ENCODE data around the gene SPATA19. TPM values are rescaled to one million over a fixed set of nuclear protein-coding genes. Genes with fewer than 3 reads are reported as not detected.

The SPATA19 gene
- total and polyA plus RNA-seq, 2 of the 4 experiments (the other 2 are of a cell fraction): not detected

DNA sequence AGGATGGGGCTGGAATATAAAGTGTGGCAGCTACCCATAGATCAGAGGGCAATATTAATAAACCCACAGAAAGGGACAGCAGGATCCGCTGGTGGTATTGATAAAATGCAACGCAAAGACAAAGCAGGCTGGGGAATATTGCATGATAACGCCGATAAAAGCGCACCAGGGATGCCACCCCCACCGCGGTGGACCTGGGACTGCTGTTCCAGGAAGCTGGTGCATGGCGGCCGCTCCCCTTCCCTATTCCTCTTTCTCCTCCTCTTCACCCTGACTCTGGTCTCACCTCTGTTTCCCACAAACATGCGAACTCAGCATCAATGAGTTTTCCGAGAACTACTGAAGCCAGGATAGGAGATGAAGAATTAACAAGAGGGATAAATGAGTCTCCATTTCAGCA lies 20.2 kb downstream of the SPATA19 start:
- H3K4ac ChIP-seq (ENCODE audit: low read depth, low read length): no peak overlapping the region
- WGBS, 2 experiments (ENCODE audit: extremely low coverage in 2 of 2, insufficient read length in 1 of 2): no CpG with 5 or more reads among the region's 11 CpGs
- no peak overlapping the region for H4K5ac ChIP-seq (ENCODE audit: low read depth, low read length)
- in situ Hi-C loops (cut with MboI; ENCODE audit: low sequenced_read_pairs): no loop called here
- H3K79me1 ChIP-seq (ENCODE audit: low read depth in 1 of 2, low read length in 2 of 2): no peaks in the 10 kb centered on the region
- no peak overlapping the region for H3K4me2 ChIP-seq (ENCODE audit: low read depth, low read length)
- H3K14ac ChIP-seq (replicated peaks; ENCODE audit: low read depth, low read length): no peak overlapping the region
- H3K9me3 ChIP-seq (ENCODE audit: control insufficient read depth, insufficient read depth, low read length): peaks cover 50% of the 10 kb centered on the region
- H3K56ac ChIP-seq (ENCODE audit: extremely low read depth, insufficient read depth, low read length): no peak overlapping the region
- H3K9ac ChIP-seq (ENCODE audit: low read depth, low read length): no peak overlapping the region
- DNase-seq (no peak), ATAC-seq (ENCODE audit: low read depth) (no peak)
- H3K27me3 ChIP-seq (ENCODE audit: control insufficient read depth, insufficient read depth, low read length): no peaks in the 10 kb centered on the region
- H3K27ac ChIP-seq (ENCODE audit: insufficient read depth, low read length): no peak overlapping the region
- ChIA-PET CTCF (no interaction called here), POLR2A (ENCODE audit: unreplicated experiment) (no interaction called here)
- no peak overlapping the region for H2BK5ac ChIP-seq (ENCODE audit: low read depth, low read length, poor library complexity, severe bottlenecking)
- H4K91ac ChIP-seq (ENCODE audit: insufficient read depth, low read depth, low read length): no peak overlapping the region
- H2AK9ac ChIP-seq (replicated peaks; ENCODE audit: low read depth, low read length, poor library complexity): no peak overlapping the region
- no TSS peak for BruUV-seq (replicated peaks)
- H3K18ac ChIP-seq (ENCODE audit: low read depth, low read length): no peak overlapping the region
- H2BK20ac ChIP-seq (ENCODE audit: low read depth, low read length): no peak overlapping the region
- H2AK5ac ChIP-seq (ENCODE audit: low read depth, low read length): no peak overlapping the region
- no peaks in the 10 kb centered on the region for H3K4me1 ChIP-seq (ENCODE audit: control insufficient read depth, insufficient read depth, low read length)
- no peak overlapping the region for H3K4me3 ChIP-seq (ENCODE audit: insufficient read depth, low read depth, low read length)
- H2BK15ac ChIP-seq (ENCODE audit: low read depth, low read length): no peak overlapping the region
- H4K8ac ChIP-seq (ENCODE audit: low read depth in 2 of 2, low read length in 2 of 2): no peak overlapping the region
- H4K20me1 ChIP-seq (ENCODE audit: insufficient read depth, low read length): no peaks in the 10 kb centered on the region
- no peaks in the 10 kb centered on the region for H3K9me1 ChIP-seq (ENCODE audit: insufficient read depth, low read length)
- intact Hi-C loops (cut with micrococcal nuclease): no loop called here
- no peaks in the 10 kb centered on the region for H3K36me3 ChIP-seq (ENCODE audit: control insufficient read depth, insufficient read depth, low read length)
- H2BK120ac ChIP-seq (ENCODE audit: low read depth, low read length): no peak overlapping the region
- TF ChIP-seq POLR2A (IDR thresholded peaks at IDR 0.05; ENCODE audit: low read depth, low read length) (no peak), SMC3 (IDR thresholded peaks at IDR 0.05; ENCODE audit: low read depth, low read length) (no peak), MAZ (IDR thresholded peaks at IDR 0.05; ENCODE audit: borderline replicate concordance, low read depth, low read length) (no peak), RAD21 (IDR thresholded peaks at IDR 0.05; ENCODE audit: low read length) (no peak), RCOR1 (IDR thresholded peaks at IDR 0.05; ENCODE audit: insufficient replicate concordance, low read length) (no peak), CHD1 (IDR thresholded peaks at IDR 0.05; ENCODE audit: low read depth, low read length) (no peak), RFX5 (IDR thresholded peaks at IDR 0.05; ENCODE audit: low read depth, low read length) (no peak), FOS (IDR thresholded peaks at IDR 0.05; ENCODE audit: low read depth, low read length) (no peak), NFE2L2 (IDR thresholded peaks at IDR 0.05; ENCODE audit: low read depth, low read length) (no peak)
- TF ChIP-seq, protein P1, sequence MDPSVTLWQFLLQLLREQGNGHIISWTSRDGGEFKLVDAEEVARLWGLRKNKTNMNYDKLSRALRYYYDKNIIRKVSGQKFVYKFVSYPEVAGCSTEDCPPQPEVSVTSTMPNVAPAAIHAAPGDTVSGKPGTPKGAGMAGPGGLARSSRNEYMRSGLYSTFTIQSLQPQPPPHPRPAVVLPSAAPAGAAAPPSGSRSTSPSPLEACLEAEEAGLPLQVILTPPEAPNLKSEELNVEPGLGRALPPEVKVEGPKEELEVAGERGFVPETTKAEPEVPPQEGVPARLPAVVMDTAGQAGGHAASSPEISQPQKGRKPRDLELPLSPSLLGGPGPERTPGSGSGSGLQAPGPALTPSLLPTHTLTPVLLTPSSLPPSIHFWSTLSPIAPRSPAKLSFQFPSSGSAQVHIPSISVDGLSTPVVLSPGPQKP (IDR thresholded peaks at IDR 0.05; ENCODE audit: borderline replicate concordance, low read depth, low read length): no peak
- TF ChIP-seq, protein P2, sequence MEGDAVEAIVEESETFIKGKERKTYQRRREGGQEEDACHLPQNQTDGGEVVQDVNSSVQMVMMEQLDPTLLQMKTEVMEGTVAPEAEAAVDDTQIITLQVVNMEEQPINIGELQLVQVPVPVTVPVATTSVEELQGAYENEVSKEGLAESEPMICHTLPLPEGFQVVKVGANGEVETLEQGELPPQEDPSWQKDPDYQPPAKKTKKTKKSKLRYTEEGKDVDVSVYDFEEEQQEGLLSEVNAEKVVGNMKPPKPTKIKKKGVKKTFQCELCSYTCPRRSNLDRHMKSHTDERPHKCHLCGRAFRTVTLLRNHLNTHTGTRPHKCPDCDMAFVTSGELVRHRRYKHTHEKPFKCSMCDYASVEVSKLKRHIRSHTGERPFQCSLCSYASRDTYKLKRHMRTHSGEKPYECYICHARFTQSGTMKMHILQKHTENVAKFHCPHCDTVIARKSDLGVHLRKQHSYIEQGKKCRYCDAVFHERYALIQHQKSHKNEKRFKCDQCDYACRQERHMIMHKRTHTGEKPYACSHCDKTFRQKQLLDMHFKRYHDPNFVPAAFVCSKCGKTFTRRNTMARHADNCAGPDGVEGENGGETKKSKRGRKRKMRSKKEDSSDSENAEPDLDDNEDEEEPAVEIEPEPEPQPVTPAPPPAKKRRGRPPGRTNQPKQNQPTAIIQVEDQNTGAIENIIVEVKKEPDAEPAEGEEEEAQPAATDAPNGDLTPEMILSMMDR (conservative IDR thresholded peaks at IDR 0.05; ENCODE audit: low read depth, low read length): no peak
- no peak overlapping the region for H3K23ac ChIP-seq (ENCODE audit: low read depth, low read length)
- dilution Hi-C loops (cut with HindIII; ENCODE audit: low sequenced_read_pairs, unreplicated experiment): no loop called here
- H2AFZ ChIP-seq (replicated peaks; ENCODE audit: low read length, poor library complexity): no peak overlapping the region
